SK-N-SH treated with all-trans-retinoic acid at 6 μM for 48 hours (cell line): Measurements from ENCODE around the gene CUEDC1.

Source experiments
- OSR1 ChIP-seq: fragments of 250-450 bp; sonication (Bioruptor Pico); IDR thresholded peaks from 2 replicates; pipeline ENCODE4 v1.8.0; 2022; ENCODE audit warnings: moderate library complexity, mild to moderate bottlenecking, inconsistent platforms
- RARB ChIP-seq: fragments of 250-450 bp; sonication (Bioruptor Pico); IDR thresholded peaks from 2 replicates; pipeline ENCODE4 v1.8.0; 2021; ENCODE audit warnings: mild to moderate bottlenecking, moderate library complexity
- TCF4 ChIP-seq: fragments of 250-450 bp; sonication (Bioruptor Pico); IDR thresholded peaks from 2 replicates; pipeline ENCODE4 v1.8.0; 2021; ENCODE audit warnings: mild to moderate bottlenecking, moderate library complexity, borderline replicate concordance
- TSHZ2 ChIP-seq: fragments of 250-450 bp; sonication (Bioruptor Pico); IDR thresholded peaks from 2 replicates; pipeline ENCODE4 v1.5.0; 2020; ENCODE audit warnings: mild to moderate bottlenecking, moderate library complexity
- ZC3H10 ChIP-seq: fragments of 250-450 bp; sonication (Bioruptor Pico); IDR thresholded peaks from 2 replicates; pipeline ENCODE4 v1.5.1; 2021; ENCODE audit warnings: mild to moderate bottlenecking, moderate library complexity
- ZFP3 ChIP-seq: fragments of 250-450 bp; sonication (Bioruptor Pico); IDR thresholded peaks from 2 replicates; pipeline ENCODE4 v1.5.0; 2020; ENCODE audit warnings: mild to moderate bottlenecking, moderate library complexity
- ZNF565 ChIP-seq: fragments of 450-650 bp; formaldehyde crosslinking; conservative IDR thresholded peaks from 2 replicates; pipeline ENCODE4 v1.5.0; 2020; ENCODE audit warnings: low read depth, mild to moderate bottlenecking, moderate library complexity
- TF ChIP-seq, protein P1 (sequence below): fragments of 250-450 bp; sonication (Bioruptor Pico); IDR thresholded peaks from 2 replicates; pipeline ENCODE4 v1.5.1; 2020; ENCODE audit warnings: low read depth, mild to moderate bottlenecking, moderate library complexity
- TF ChIP-seq, protein P2 (sequence below): fragments of 250-450 bp; sonication (Bioruptor Pico); IDR thresholded peaks from 2 replicates; pipeline ENCODE4 v1.8.0; 2021; ENCODE audit warnings: low read depth, mild to moderate bottlenecking, moderate library complexity, borderline replicate concordance

GRCh38 chr17:58004060-58004459 lies 48.8 kb upstream of the CUEDC1 start:
- no peak for TF ChIP-seq ZC3H10 (CRISPR knock-in tag)
- TF ChIP-seq ZNF565 (CRISPR knock-in tag), result no peak
- TF ChIP-seq, protein P1, sequence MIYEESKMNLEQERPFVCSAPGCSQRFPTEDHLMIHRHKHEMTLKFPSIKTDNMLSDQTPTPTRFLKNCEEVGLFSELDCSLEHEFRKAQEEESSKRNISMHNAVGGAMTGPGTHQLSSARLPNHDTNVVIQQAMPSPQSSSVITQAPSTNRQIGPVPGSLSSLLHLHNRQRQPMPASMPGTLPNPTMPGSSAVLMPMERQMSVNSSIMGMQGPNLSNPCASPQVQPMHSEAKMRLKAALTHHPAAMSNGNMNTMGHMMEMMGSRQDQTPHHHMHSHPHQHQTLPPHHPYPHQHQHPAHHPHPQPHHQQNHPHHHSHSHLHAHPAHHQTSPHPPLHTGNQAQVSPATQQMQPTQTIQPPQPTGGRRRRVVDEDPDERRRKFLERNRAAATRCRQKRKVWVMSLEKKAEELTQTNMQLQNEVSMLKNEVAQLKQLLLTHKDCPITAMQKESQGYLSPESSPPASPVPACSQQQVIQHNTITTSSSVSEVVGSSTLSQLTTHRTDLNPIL (CRISPR knock-in tag), result no peak
- TF ChIP-seq OSR1 (CRISPR knock-in tag), result no peak
- no peak for TF ChIP-seq TSHZ2 (CRISPR knock-in tag)
- no peak for TF ChIP-seq TCF4 (CRISPR knock-in tag)
- TF ChIP-seq, protein P2, sequence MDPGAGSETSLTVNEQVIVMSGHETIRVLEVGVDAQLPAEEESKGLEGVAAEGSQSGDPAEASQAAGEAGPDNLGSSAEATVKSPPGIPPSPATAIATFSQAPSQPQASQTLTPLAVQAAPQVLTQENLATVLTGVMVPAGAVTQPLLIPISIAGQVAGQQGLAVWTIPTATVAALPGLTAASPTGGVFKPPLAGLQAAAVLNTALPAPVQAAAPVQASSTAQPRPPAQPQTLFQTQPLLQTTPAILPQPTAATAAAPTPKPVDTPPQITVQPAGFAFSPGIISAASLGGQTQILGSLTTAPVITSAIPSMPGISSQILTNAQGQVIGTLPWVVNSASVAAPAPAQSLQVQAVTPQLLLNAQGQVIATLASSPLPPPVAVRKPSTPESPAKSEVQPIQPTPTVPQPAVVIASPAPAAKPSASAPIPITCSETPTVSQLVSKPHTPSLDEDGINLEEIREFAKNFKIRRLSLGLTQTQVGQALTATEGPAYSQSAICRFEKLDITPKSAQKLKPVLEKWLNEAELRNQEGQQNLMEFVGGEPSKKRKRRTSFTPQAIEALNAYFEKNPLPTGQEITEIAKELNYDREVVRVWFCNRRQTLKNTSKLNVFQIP (CRISPR knock-in tag), result no peak
- TF ChIP-seq RARB (CRISPR knock-in tag), result no peak
- TF ChIP-seq ZFP3 (CRISPR knock-in tag), result no peak
